SK-N-SH (cell line): ENCODE measurements around the gene GLCCI1. TPM values are rescaled to one million over a fixed set of nuclear protein-coding genes. Genes with fewer than 3 reads are reported as not detected.

ENCODE experiments used
- CTCF ChIA-PET: fragments of 300-600, 350-600 bp; formaldehyde crosslinking; extraction: SDS; loops from one replicate; lab custom pipeline; 2021; lab: Yijun Ruan, JAX
- POLR2A ChIA-PET: fragments of 350-600 bp; sonication (Branson Sonifier 250); formaldehyde crosslinking; extraction: SDS; loops from one replicate; lab custom pipeline; 2020; ENCODE audit warnings: antibody characterized with exemption, inconsistent platforms; lab: Yijun Ruan, JAX
- DNase-seq: peaks from one replicate; pipeline ENCODE4 v3.0.0; 2012
- H2AFZ ChIP-seq: fragments of 200-600 bp; sonication (generic); 2 replicates; pipeline ENCODE4 v1.8.1; 2016; ENCODE audit warnings: antibody characterized with exemption, mild to moderate bottlenecking, low read depth
- H3F3A ChIP-seq: fragments of 200-600 bp; sonication (generic); replicated peaks from 2 replicates; pipeline ENCODE3; 2016; ENCODE audit warnings: antibody characterized with exemption, mild to moderate bottlenecking; ENCODE audit not compliant: insufficient read depth
- H3K27ac ChIP-seq, 2 experiments: fragments of 200-500 bp in 1 of 2; fragments of 200-600 bp in 1 of 2; sonication (Bioruptor generic) in 1 of 2; sonication (generic), shearing (Covaris generic) in 1 of 2; 2 replicates each; pipeline versions ENCODE4 v1.5.1 to v1.6.1; 2014 to 2016; ENCODE audit warnings: low read depth in 2 of 2, inconsistent platforms in 1 of 2, low read length in 1 of 2, mild to moderate bottlenecking in 1 of 2, mixed read lengths in 1 of 2
- H3K27me3 ChIP-seq: fragments of 200-600 bp; sonication (generic), shearing (Covaris generic); 2 replicates; pipeline ENCODE4 v1.6.1; 2016; ENCODE audit warnings: mixed run types; ENCODE audit not compliant: insufficient read depth
- H3K36me3 ChIP-seq, 2 experiments: fragments of 200-500 bp in 1 of 2; fragments of 200-600 bp in 1 of 2; sonication (Bioruptor generic) in 1 of 2; sonication (generic) in 1 of 2; replicated peaks in 1 of 2; 2 replicates each; pipeline versions ENCODE3 to v1.5.1; 2014 to 2016; ENCODE audit warnings: low read length in 1 of 2, mild to moderate bottlenecking in 1 of 2; ENCODE audit not compliant: insufficient read depth in 2 of 2, control insufficient read depth in 1 of 2
- H3K4me1 ChIP-seq, 2 experiments: fragments of 200-500 bp in 1 of 2; fragments of 200-600 bp in 1 of 2; sonication (Bioruptor generic) in 1 of 2; sonication (generic), shearing (Covaris generic) in 1 of 2; 2 replicates each; pipeline versions ENCODE4 v1.5.1 to v1.6.1; 2014 to 2016; ENCODE audit warnings: low read depth in 1 of 2, low read length in 1 of 2, mixed run types in 1 of 2; ENCODE audit not compliant: insufficient read depth in 2 of 2, control insufficient read depth in 1 of 2
- H3K4me2 ChIP-seq: fragments of 200-600 bp; sonication (generic), shearing (Covaris generic); 2 replicates; pipeline ENCODE4 v1.6.1; 2017; ENCODE audit warnings: mixed run types
- H3K4me3 ChIP-seq, 2 experiments: fragments of 200-500 bp in 1 of 2; fragments of 200-600 bp in 1 of 2; sonication (Bioruptor generic) in 1 of 2; sonication (generic), shearing (Covaris generic) in 1 of 2; 2 replicates each; pipeline versions ENCODE4 v1.5.1 to v1.8.1; 2014 to 2016; ENCODE audit warnings: low read depth in 2 of 2, inconsistent platforms in 1 of 2, low read length in 1 of 2, mild to moderate bottlenecking in 1 of 2, mixed read lengths in 1 of 2, moderate library complexity in 1 of 2
- H3K79me2 ChIP-seq: fragments of 200-600 bp; sonication (generic); 2 replicates; pipeline ENCODE4 v1.8.1; 2017; ENCODE audit warnings: mild to moderate bottlenecking; ENCODE audit not compliant: insufficient read depth
- H3K9ac ChIP-seq: fragments of 200-600 bp; sonication (generic); 2 replicates; pipeline ENCODE4 v1.6.1; 2017; ENCODE audit warnings: mixed run types
- H3K9me2 ChIP-seq: fragments of 200-600 bp; sonication (generic); 2 replicates; pipeline ENCODE4 v1.6.1; 2017; ENCODE audit warnings: mixed run types
- H3K9me3 ChIP-seq: fragments of 200-600 bp; sonication (generic); 2 replicates; pipeline ENCODE4 v1.6.1; 2017; ENCODE audit warnings: mixed run types, mild to moderate bottlenecking, moderate library complexity
- H4K20me1 ChIP-seq: fragments of 200-600 bp; sonication (generic); 2 replicates; pipeline ENCODE4 v1.6.1; 2017; ENCODE audit warnings: mild to moderate bottlenecking, mixed run types; ENCODE audit not compliant: insufficient read depth
- EP300 ChIP-seq, 2 experiments: IDR thresholded peaks; 2 replicates each; pipeline versions ENCODE4 v1.4.0 to v1.6.1; 2012; ENCODE audit warnings: borderline replicate concordance in 1 of 2, low read depth in 1 of 2, low read length in 1 of 2
- EZH2phosphoT487 ChIP-seq: fragments of 200-600 bp; sonication (generic); IDR thresholded peaks from 2 replicates; pipeline ENCODE4 v1.6.1; 2017; ENCODE audit warnings: low read depth, mixed run types, mild to moderate bottlenecking, antibody characterized with exemption, moderate library complexity, borderline replicate concordance
- FOSL2 ChIP-seq: IDR thresholded peaks from 2 replicates; pipeline ENCODE4 v1.4.0; 2012; ENCODE audit warnings: low read depth, mild to moderate bottlenecking, moderate library complexity, borderline replicate concordance
- FOXJ3 ChIP-seq: sonication (generic); formaldehyde crosslinking; IDR thresholded peaks from 2 replicates; pipeline ENCODE4 v1.5.1; 2020; ENCODE audit warnings: mild to moderate bottlenecking, missing genetic modification reagents
- GABPA ChIP-seq: IDR thresholded peaks from 2 replicates; pipeline ENCODE4 v1.4.0; 2012; ENCODE audit warnings: low read depth, mild to moderate bottlenecking
- JUND ChIP-seq: IDR thresholded peaks from 2 replicates; pipeline ENCODE4 v1.4.0; 2012
- MEF2A ChIP-seq: IDR thresholded peaks from 2 replicates; pipeline ENCODE4 v1.4.0; 2012; ENCODE audit warnings: low read depth, borderline replicate concordance
- MXI1 ChIP-seq: IDR thresholded peaks from 2 replicates; pipeline ENCODE4 v1.6.1; 2012; ENCODE audit warnings: mild to moderate bottlenecking, low read depth, low read length, improper control_type of control experiment
- PBX3 ChIP-seq: IDR thresholded peaks from 2 replicates; pipeline ENCODE4; 2012
- POLR2AphosphoS5 ChIP-seq: IDR thresholded peaks from 2 replicates; pipeline ENCODE4 v1.6.1; 2012; ENCODE audit warnings: low read depth, low read length
- RAD21 ChIP-seq: IDR thresholded peaks from 2 replicates; pipeline ENCODE4 v1.6.1; 2012; ENCODE audit warnings: mild to moderate bottlenecking, low read length
- RCOR1 ChIP-seq: fragments of 150-350 bp; IDR thresholded peaks from 2 replicates; pipeline ENCODE4 v1.6.1; 2017; ENCODE audit warnings: antibody characterized with exemption, low read length
- RXRA ChIP-seq: IDR thresholded peaks from 2 replicates; pipeline ENCODE4 v1.4.0; 2012; ENCODE audit warnings: low read depth, mild to moderate bottlenecking, borderline replicate concordance
- SIN3A ChIP-seq: IDR thresholded peaks from 2 replicates; pipeline ENCODE4 v1.6.1; 2012; ENCODE audit warnings: low read depth, mild to moderate bottlenecking, low read length, moderate library complexity, borderline replicate concordance
- SMC3 ChIP-seq: IDR thresholded peaks from 2 replicates; pipeline ENCODE4 v1.6.1; 2012; ENCODE audit warnings: low read depth, low read length, improper control_type of control experiment
- TCF12 ChIP-seq: IDR thresholded peaks from 2 replicates; pipeline ENCODE4 v1.4.0; 2012
- TEAD4 ChIP-seq: IDR thresholded peaks from 2 replicates; pipeline ENCODE4 v1.4.0; 2012; ENCODE audit warnings: mild to moderate bottlenecking, borderline replicate concordance; ENCODE audit not compliant: insufficient read depth
- USF2 ChIP-seq: fragments of 150-350 bp; IDR thresholded peaks from 2 replicates; pipeline ENCODE4 v1.6.1; 2017; ENCODE audit warnings: antibody characterized with exemption, low read length, low read depth, borderline replicate concordance
- YY1 ChIP-seq: IDR thresholded peaks from 2 replicates; pipeline ENCODE4 v1.4.0; 2012; ENCODE audit warnings: low read depth, mild to moderate bottlenecking
- WGBS: methylation state at CpG from one replicate; pipeline ENCODE4 v1.1.6; 2017; ENCODE audit warnings: low lambda C conversion rate; 5-methylcytosine and 5-hydroxymethylcytosine counted together
- polyA plus RNA-seq, 3 experiments: library from polyadenylated mRNA; depleted of rRNA; stranded (reverse); fragments of >200 nt; gene quantifications; 2 replicates each; pipeline ENCODE4 v1.2.3, GENCODE V29; 2012

GLCCI1 gene
- polyA plus RNA-seq, 1 of the 3 experiments (the other 2 are of a cell fraction), result 5.5 TPM

GRCh38 chr7:8109196-8110022 is 140.8 kb downstream of the GLCCI1 start (continued):
- no peak for TF ChIP-seq FOSL2
- TF ChIP-seq GABPA, result no peak
- TF ChIP-seq RXRA, result no peak

GRCh38 chr7:8111282-8111960 is 142.8 kb downstream of the GLCCI1 start:
- Histone ChIP-seq H2AFZ (no peak overlapping the region), H3K4me3 (no peak overlapping the region), H3K27ac (no peak overlapping the region), H3K9ac (no peak overlapping the region), H3K36me3 (peaks cover 0 to 9% of the 10 kb centered on the region in 2 experiments), H3K4me1 (no peaks in the 10 kb centered on the region; a peak in 2 of 4 replicates), H3K79me2 (no peaks in the 10 kb centered on the region), H3K4me2 (no peak overlapping the region), H3K9me2 (no peaks in the 10 kb centered on the region), H3K27me3 (no peaks in the 10 kb centered on the region), H3K9me3 (no peaks in the 10 kb centered on the region), H4K20me1 (no peaks in the 10 kb centered on the region), H3F3A (no peaks in the 10 kb centered on the region)
- WGBS, result 73% methylated on average over 11 of the region's 11 CpGs
- POLR2A ChIA-PET, result no interaction called here
- no peak for DNase-seq
- TF ChIP-seq RAD21 (no peak), SMC3 (no peak), FOXJ3 (CRISPR knock-in tag) (no peak), PBX3 (no peak), TEAD4 (no peak), RCOR1 (no peak), YY1 (no peak), EP300 (IDR thresholded peaks at IDR 0.05; ENCODE audit: borderline replicate concordance in 1 of 2, low read depth in 1 of 2, low read length in 1 of 2) (no peak)
- CTCF ChIA-PET, result interaction anchor here (0.6 to 2.1 kb wide), 5 partner anchors 9 to 431 kb away, joined by 3 to 8 read pairs (median 3); no protein-coding TSS in a partner anchor

GRCh38 chr7:8112685-8113084 is 144.1 kb downstream of the GLCCI1 start:
- Histone ChIP-seq H3K4me1 (no peaks in the 10 kb centered on the region; a peak in 2 of 4 replicates), H4K20me1 (no peaks in the 10 kb centered on the region), H3K4me3 (no peak overlapping the region), H2AFZ (no peak overlapping the region), H3K79me2 (no peaks in the 10 kb centered on the region), H3K27ac (no peak overlapping the region), H3K9ac (no peak overlapping the region), H3K4me2 (no peak overlapping the region), H3K36me3 (peaks cover 0 to 16% of the 10 kb centered on the region in 2 experiments), H3K9me3 (no peaks in the 10 kb centered on the region), H3K27me3 (no peaks in the 10 kb centered on the region), H3K9me2 (no peaks in the 10 kb centered on the region), H3F3A (no peaks in the 10 kb centered on the region)
- no peak for DNase-seq
- ChIA-PET CTCF (interaction anchor here (1.4 to 2.1 kb wide), 2 partner anchors 13 to 432 kb away, joined by 3 to 8 read pairs; no protein-coding TSS in a partner anchor), POLR2A (no interaction called here)
- WGBS, result 17% methylated on average over 1 of the region's 2 CpGs
- TF ChIP-seq USF2, result no peak
- TF ChIP-seq MEF2A, result no peak
- TF ChIP-seq JUND, result no peak
- TF ChIP-seq SIN3A, result no peak
- TF ChIP-seq POLR2AphosphoS5, result no peak
- no peak for TF ChIP-seq TCF12
- no peak for TF ChIP-seq MXI1
- no peak for TF ChIP-seq EZH2phosphoT487
- TF ChIP-seq RAD21, result no peak
- no peak for TF ChIP-seq SMC3
